Astrocyte (in vitro differentiated cells and primary cell): ENCODE measurements around the gene INHBE.

Experiments
- CTCF ChIP-seq: IDR thresholded peaks from 2 replicates; pipeline ENCODE4 v1.5.1; 2011; ENCODE audit warnings: low read depth, mild to moderate bottlenecking, inconsistent platforms, low read length, moderate library complexity; ENCODE audit not compliant: insufficient read depth
- EZH2 ChIP-seq: IDR thresholded peaks from 2 replicates; pipeline ENCODE4 v1.6.1; 2012; ENCODE audit warnings: mild to moderate bottlenecking, low read length, inconsistent platforms; ENCODE audit not compliant: insufficient read depth

GRCh38 chr12:57438400-57438799 lies 16.7 kb upstream of the INHBE start:
- TF ChIP-seq CTCF (no peak), EZH2 (no peak)
